Gastrocnemius medialis (tissue), 4 donors: ENCODE results near the gene TEX14.

Experiments used
- CTCF ChIP-seq, 5 experiments: fragments of 450-650 bp in 3 of 5; fragments of 200-600 bp in 2 of 5; sonication (generic) in 2 of 5; IDR thresholded peaks in 4 of 5; conservative IDR thresholded peaks in 1 of 5; 1 replicate in 4 of 5; 2 replicates in 1 of 5; pipeline ENCODE4 v1.5.1; 2016 to 2019; ENCODE audit warnings: antibody characterized with exemption in 5 of 5, mild to moderate bottlenecking in 3 of 5, moderate library complexity in 3 of 5
- POLR2A ChIP-seq, 2 donors: fragments of 450-650 bp; IDR thresholded peaks; one replicate each; pipeline ENCODE4 v1.6.1; 2017; ENCODE audit warnings: antibody characterized with exemption in 2 of 2, mild to moderate bottlenecking in 2 of 2, moderate library complexity in 2 of 2

DNA sequence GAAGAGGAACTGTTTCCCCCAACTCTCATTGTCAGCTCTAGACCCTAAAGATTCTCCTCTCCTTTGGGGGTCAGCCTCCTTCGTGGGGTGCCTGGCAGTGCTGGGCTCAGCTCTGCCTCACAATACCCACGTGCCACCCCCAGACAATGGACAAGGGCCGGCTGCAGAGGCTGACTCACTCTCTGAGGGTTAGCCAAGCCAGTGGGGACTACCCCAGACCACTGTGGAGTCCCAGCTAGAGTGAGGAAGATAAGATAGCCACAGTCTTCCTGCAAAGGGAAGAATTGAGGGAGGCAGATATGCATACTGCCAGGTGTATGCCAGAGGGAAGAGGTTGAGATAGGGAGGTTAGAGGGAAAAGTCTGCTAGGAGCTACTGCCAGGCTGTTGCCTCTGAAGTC, 163.9 kb downstream of the TEX14 start:
- TF ChIP-seq POLR2A (IDR thresholded peaks at IDR 0.05) (no peak), CTCF (IDR thresholded peaks at IDR 0.05 in 4 of 5, conservative IDR thresholded peaks at IDR 0.05 in 1 of 5) (no peak)
